ENCODE results near the gene LUM. TPM values are rescaled to one million over a fixed set of nuclear protein-coding genes. Genes with fewer than 3 reads are reported as not detected.

Gene LUM
- total RNA-seq, 1 experiment from 2014 or later = not detected

GRCh38 chr12:91077228-91077954, 33.9 kb downstream of the LUM start:
- Histone ChIP-seq H4K8ac (replicated peaks; ENCODE audit: insufficient read length, low read depth, low read length) (no peak overlapping the region), H3K18ac (ENCODE audit: insufficient read length, low read depth, low read length) (no peak overlapping the region), H3K79me2 (ENCODE audit: insufficient read depth, low read length) (no peaks in the 10 kb centered on the region), H3K23ac (ENCODE audit: insufficient read length, low read depth, low read length) (no peak overlapping the region), H2BK120ac (ENCODE audit: low read depth, low read length, poor library complexity, severe bottlenecking) (no peak overlapping the region), H4K91ac (ENCODE audit: insufficient read length, low read depth, low read length) (no peak overlapping the region), H3K56ac (ENCODE audit: insufficient read length, low read depth, low read length) (no peak overlapping the region), H2BK12ac (ENCODE audit: insufficient read length, low read depth, low read length) (no peak overlapping the region), H2AK5ac (ENCODE audit: insufficient read length, low read length) (no peak overlapping the region), H3K4me2 (ENCODE audit: insufficient read depth, insufficient read length, low read length) (no peak overlapping the region), H4K5ac (ENCODE audit: insufficient read length, low read depth, low read length) (no peak overlapping the region), H3K27ac (ENCODE audit: insufficient read length, low read depth, low read length) (no peak overlapping the region), H2BK5ac (ENCODE audit: insufficient read length, low read length) (no peak overlapping the region), H3T11ph (ENCODE audit: low read length) (no peak overlapping the region), H2AFZ (ENCODE audit: low read length) (no peak overlapping the region), H3K14ac (ENCODE audit: insufficient read depth, low read length) (no peak overlapping the region), H3K23me2 (ENCODE audit: insufficient read length, low read depth, low read length, poor library complexity, severe bottlenecking) (no peaks in the 10 kb centered on the region), H2BK20ac (ENCODE audit: low read depth, low read length, poor library complexity, severe bottlenecking) (no peak overlapping the region), H3K4ac (ENCODE audit: low read depth, low read length) (no peak overlapping the region), H3K4me1 (ENCODE audit: insufficient read depth, low read length) (no peaks in the 10 kb centered on the region; the same call in 1 of the 2 replicates), H4K20me1 (ENCODE audit: control insufficient read depth, insufficient read depth, insufficient read length) (no peaks in the 10 kb centered on the region), H3K9me3 (ENCODE audit: control insufficient read depth, low read depth, low read length) (no peaks in the 10 kb centered on the region), H2BK15ac (ENCODE audit: low read depth, low read length) (no peak overlapping the region), H3K27me3 (ENCODE audit: insufficient read depth, low read length) (no peaks in the 10 kb centered on the region), H3K9ac (ENCODE audit: extremely low read depth, insufficient read length, low read length) (no peak overlapping the region), H3K79me1 (ENCODE audit: insufficient read depth, low read depth, low read length, poor library complexity, severe bottlenecking) (no peaks in the 10 kb centered on the region)
- WGBS (ENCODE audit: extremely low coverage, insufficient read length, low lambda C conversion rate) = no CpG with 5 or more reads among the region's 5 CpGs
- Mint-ChIP-seq H3K36me3 (ENCODE audit: insufficient read depth in 1 of 3, low read depth in 3 of 3) (no peaks in the 10 kb centered on the region), H3K9me3 (no peaks in the 10 kb centered on the region), H3K27ac (no peak overlapping the region), H3K27me3 (ENCODE audit: low read depth) (no peaks in the 10 kb centered on the region), H3K4me3 (no peak overlapping the region), H3K4me1 (peaks cover 6 to 10% of the 10 kb centered on the region in 2 experiments)
- DNase-seq = no peak
- no peak for TF ChIP-seq CTCF (conservative IDR thresholded peaks at IDR 0.05)

All from H9 (cell line).